ENCODE measurements around the gene SUSD4.

Gene SUSD4

GRCh38 chr1:223345720-223346119, 18.3 kb downstream of the SUSD4 start:
- no peak overlapping the region for H3K27ac ChIP-seq
- no peak for TF ChIP-seq CTCF (conservative IDR thresholded peaks at IDR 0.05)

- TF ChIP-seq CTCF (conservative IDR thresholded peaks at IDR 0.05) = no peak
- no peak overlapping the region for H3K27ac ChIP-seq
Observed at GRCh38 chr1:223344491-223344890, 19.5 kb downstream of the SUSD4 start.

GRCh38 chr1:223343692-223344091, 20.3 kb downstream of the SUSD4 start:
- TF ChIP-seq CTCF (conservative IDR thresholded peaks at IDR 0.05) = no peak
- no peak overlapping the region for H3K27ac ChIP-seq

- no peak for TF ChIP-seq CTCF (conservative IDR thresholded peaks at IDR 0.05)
- no peak overlapping the region for H3K27ac ChIP-seq
Observed at GRCh38 chr1:223341121-223341520, 22.9 kb downstream of the SUSD4 start.

GRCh38 chr1:223340637-223341036, 23.3 kb downstream of the SUSD4 start:
- H3K27ac ChIP-seq = no peak overlapping the region
- TF ChIP-seq CTCF (conservative IDR thresholded peaks at IDR 0.05) = no peak

GRCh38 chr1:223339861-223340260, 24.1 kb downstream of the SUSD4 start:
- no peak for TF ChIP-seq CTCF (conservative IDR thresholded peaks at IDR 0.05)
- no peak overlapping the region for H3K27ac ChIP-seq

- no peak overlapping the region for H3K27ac ChIP-seq
- no peak for TF ChIP-seq CTCF (conservative IDR thresholded peaks at IDR 0.05)
Observed at GRCh38 chr1:223338811-223339746, 24.9 kb downstream of the SUSD4 start.
